GM18519 (cell line): ENCODE results near the gene PTPRN2.
"Not testable (repeated sequence)": the region's sequence is repeated elsewhere in the genome, so short reads cannot be mapped to it uniquely, and the experiment has no call there.

Experiments used
- ATAC-seq: cut with Tn5 transposase; IDR thresholded peaks from one replicate; pipeline ENCODE4 v1.9.1; 2021; ENCODE audit warnings: mild to moderate bottlenecking, moderate library complexity; ENCODE audit not compliant: unreplicated experiment, low FRiP score

Gene PTPRN2

GRCh38 chr7:158536871-158537515 is 50.6 kb downstream of the PTPRN2 start:
- ATAC-seq, result no peak

DNA sequence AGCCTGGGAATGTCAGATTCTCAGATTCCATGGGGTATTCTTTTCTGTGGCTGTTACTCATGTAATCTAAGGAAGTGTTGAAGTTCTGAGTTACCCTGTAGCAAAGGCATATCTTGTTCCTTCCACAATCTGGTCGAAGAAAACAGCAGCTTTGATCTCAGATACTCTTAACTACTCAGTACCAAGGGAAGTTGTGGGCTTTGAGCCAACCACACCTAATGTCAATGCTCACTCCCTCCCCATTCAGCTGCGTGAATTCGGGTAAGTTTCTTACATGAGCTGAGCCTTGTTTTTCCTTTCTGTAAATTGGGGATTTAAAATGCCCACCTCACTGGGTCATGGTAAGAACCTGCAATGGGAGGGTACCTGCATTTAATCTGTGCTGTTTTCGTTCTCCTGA is 52.5 kb downstream of the PTPRN2 start:
- ATAC-seq, result no peak

DNA sequence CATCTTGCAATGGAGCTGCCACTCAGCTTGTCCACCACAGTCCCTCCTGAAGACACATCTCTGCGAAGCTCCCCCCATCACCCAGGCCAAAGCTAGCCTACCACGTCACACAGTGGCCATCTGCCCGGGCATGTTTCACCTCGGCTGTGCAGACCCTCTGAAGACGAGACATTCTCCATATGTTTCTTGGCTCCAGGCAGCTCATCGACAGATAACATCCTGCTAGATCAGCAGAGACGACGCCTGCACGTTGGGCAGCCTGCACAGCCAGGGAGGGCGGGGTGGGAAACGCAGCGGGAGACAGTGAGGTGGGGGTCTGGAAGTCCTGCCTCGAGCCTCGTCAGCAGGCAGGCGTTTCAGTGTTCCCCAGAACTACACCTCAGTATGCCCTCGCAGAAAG is 53.0 kb downstream of the PTPRN2 start:
- ATAC-seq, result no peak

GRCh38 chr7:158534134-158534515 is 53.5 kb downstream of the PTPRN2 start:
- not testable (repeated sequence) for ATAC-seq

DNA sequence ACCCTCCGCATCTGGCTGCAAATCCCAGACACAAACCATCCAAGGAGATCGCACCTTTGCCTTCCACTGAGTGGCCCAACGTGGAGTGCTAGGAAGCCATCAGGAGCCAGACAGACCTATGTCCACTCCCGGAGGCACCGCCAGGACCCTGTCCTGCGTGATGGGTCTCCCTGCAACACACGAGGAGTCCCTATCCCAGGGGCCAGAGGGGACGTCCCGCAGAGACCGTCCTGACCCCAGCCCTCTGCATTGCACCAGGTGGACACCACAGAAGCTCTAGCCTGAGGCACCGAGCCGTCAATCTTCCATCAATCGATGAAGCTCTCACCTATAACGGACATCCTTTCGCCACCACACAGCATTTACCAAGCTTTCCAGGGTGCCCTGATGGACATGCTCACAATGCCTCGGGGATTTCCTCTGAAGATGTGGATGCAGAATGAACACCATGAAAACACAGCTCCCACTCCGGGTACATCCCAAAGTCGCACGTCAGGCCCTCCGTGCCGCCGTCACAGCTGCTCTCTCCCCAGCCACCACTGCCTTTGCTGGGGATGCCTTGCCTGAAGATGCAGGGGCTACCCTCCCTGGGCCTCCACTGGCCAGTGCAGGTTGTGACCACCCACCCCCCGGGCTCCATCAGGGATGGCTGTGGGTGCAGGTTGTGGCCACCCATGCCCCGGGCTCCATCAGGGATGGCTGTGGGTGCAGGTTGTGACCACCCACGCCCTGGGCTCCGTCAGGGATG is 54.1 kb downstream of the PTPRN2 start:
- ATAC-seq, result no peak

GRCh38 chr7:158532093-158532627 is 55.5 kb downstream of the PTPRN2 start:
- ATAC-seq, result no peak

- ATAC-seq, result no peak
Measured at GRCh38 chr7:158531661-158532060, 56.0 kb downstream of the PTPRN2 start.

- ATAC-seq, result no peak
Measured at GRCh38 chr7:158530800-158531609, 56.6 kb downstream of the PTPRN2 start.

- no peak for ATAC-seq
Measured at GRCh38 chr7:158529181-158530096, 58.2 kb downstream of the PTPRN2 start.

DNA sequence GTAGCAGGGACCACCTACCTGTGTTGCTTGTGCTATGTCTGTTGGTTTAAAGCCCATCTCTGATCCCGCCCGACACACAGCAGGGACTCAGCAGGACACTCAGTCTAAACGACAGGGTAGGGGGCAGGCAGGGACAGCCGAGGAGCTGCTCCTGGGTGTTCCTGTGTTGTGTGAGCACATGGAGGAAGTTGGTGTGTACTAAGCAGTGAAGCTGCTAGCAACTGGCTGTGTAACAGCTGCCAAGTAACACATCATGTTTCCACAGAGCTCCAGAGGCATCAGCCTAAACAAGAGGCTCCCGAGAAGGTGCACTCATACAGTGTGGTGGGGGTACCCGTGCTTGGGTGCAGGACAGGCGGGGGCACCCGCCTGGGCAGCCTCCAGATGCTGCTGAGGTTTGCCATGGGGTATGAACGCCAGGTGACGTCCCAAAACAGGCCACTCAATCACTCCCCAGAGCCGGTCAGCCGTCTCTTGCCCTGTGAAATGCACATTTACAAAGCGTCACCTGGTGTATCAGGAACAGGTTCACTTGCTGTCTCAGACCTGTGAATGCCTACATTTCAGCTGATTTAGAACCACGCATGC is 59.6 kb downstream of the PTPRN2 start:
- no peak for ATAC-seq

GRCh38 chr7:158527495-158527894 is 60.1 kb downstream of the PTPRN2 start:
- ATAC-seq, result no peak

DNA sequence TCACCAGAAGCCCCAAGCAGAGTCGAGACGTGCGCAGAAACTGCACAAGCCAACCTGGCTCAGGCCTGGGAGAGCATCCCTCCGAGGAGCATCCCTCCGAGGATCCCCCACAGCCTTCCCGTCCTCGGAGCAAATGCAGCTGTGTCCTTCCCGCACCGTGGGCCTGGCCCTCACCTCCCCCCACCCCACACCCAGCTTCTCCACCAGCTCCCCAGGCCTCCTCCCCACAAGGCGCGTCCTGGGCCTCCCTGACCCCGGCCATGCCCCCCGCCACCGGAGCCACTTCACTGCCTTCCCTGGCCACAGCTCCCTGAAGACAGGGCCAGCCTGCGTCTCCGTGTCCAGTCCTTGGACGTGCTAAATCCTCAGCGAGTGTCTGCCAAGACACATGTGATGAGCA is 60.6 kb downstream of the PTPRN2 start:
- no peak for ATAC-seq

GRCh38 chr7:158526531-158526930 is 61.1 kb downstream of the PTPRN2 start:
- ATAC-seq, result no peak

GRCh38 chr7:158525648-158526484 is 61.8 kb downstream of the PTPRN2 start:
- no peak for ATAC-seq

GRCh38 chr7:158524749-158525635 is 62.6 kb downstream of the PTPRN2 start:
- no peak for ATAC-seq

DNA sequence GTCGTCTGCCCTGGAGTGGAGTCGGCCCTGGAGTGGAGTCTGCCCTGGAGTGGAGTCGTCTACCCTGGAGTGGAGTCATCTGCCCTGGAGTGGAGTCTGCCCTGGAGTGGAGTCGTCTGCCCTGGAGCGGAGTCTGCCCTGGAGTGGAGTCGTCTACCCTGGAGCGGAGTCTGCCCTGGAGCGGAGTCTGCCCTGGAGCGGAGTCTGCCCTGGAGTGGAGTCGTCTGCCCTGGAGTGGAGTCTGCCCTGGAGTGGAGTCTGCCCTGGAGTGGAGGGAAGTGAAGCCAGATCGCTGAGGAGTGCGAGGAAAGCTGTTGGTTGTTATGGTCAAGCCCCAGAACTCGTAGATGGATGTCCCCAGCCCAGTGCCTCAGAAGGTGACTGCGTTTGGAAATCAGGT is 63.3 kb downstream of the PTPRN2 start:
- ATAC-seq, result not testable (repeated sequence)

DNA sequence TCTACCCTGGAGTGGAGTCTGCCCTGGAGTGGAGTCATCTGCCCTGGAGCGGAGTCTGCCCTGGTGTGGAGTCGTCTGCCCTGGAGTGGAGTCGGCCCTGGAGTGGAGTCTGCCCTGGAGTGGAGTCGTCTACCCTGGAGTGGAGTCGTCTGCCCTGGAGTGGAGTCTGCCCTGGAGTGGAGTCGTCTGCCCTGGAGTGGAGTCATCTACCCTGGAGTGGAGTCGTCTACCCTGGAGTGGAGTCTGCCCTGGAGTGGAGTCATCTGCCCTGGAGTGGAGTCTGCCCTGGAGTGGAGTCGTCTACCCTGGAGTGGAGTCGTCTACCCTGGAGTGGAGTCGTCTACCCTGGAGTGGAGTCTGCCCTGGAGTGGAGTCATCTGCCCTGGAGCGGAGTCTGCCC is 63.7 kb downstream of the PTPRN2 start:
- ATAC-seq, result not testable (repeated sequence)
